Heart left ventricle (tissue), 16 donors: ENCODE measurements around the gene MEAK7. TPM values are rescaled to one million over a fixed set of nuclear protein-coding genes. Genes with fewer than 3 reads are reported as not detected.

Source experiments
- ATAC-seq, 4 donors: fragments of 200-7000 bp; cut with Tn5 transposase; one replicate each; pipeline ENCODE4 v1.9.1; 2020 to 2022; ENCODE audit warnings: moderate library complexity in 4 of 4, mild to moderate bottlenecking in 3 of 4, moderate number of reproducible peaks in 1 of 4
- DNase-seq, 5 donors: peaks; one replicate each; pipeline ENCODE4 v3.0.0-alpha.2; 2020
- H3K27ac ChIP-seq, 12 donors: fragments of 200-600 bp; sonication (generic) in 4 of 12; one replicate each; pipeline versions ENCODE4 v1.5.0 to v1.8.0; 2016 to 2022; ENCODE audit warnings: mild to moderate bottlenecking in 2 of 12
- H3K27me3 ChIP-seq, 9 donors: fragments of 200-600 bp; sonication (generic) in 2 of 9; one replicate each; pipeline versions ENCODE4 v1.5.1 to v1.8.0; 2016 to 2022; ENCODE audit warnings: mild to moderate bottlenecking in 3 of 9
- H3K36me3 ChIP-seq, 9 donors: fragments of 200-600 bp; sonication (generic) in 2 of 9; one replicate each; pipeline versions ENCODE4 v1.5.0 to v1.8.0; 2018 to 2022; ENCODE audit warnings: mild to moderate bottlenecking in 2 of 9
- H3K4me1 ChIP-seq, 12 donors: fragments of 200-600 bp; sonication (generic) in 4 of 12; one replicate each; pipeline versions ENCODE4 v1.5.0 to v1.8.0; 2016 to 2022; ENCODE audit warnings: mild to moderate bottlenecking in 3 of 12
- H3K4me3 ChIP-seq, 12 donors: fragments of 200-600 bp; sonication (generic) in 4 of 12; one replicate each; pipeline versions ENCODE4 v1.5.0 to v1.8.0; 2017 to 2022; ENCODE audit warnings: mild to moderate bottlenecking in 9 of 12, moderate library complexity in 4 of 12
- H3K9me3 ChIP-seq, 12 donors: fragments of 200-600 bp; sonication (generic) in 4 of 12; one replicate each; pipeline versions ENCODE4 v1.5.0 to v1.8.0; 2016 to 2022; ENCODE audit warnings: mild to moderate bottlenecking in 1 of 12
- POLR2A ChIP-seq, 2 donors: fragments of 450-650 bp; IDR thresholded peaks; one replicate each; pipeline ENCODE4 v1.6.1; 2017; ENCODE audit warnings: antibody characterized with exemption in 2 of 2, mild to moderate bottlenecking in 2 of 2, moderate library complexity in 2 of 2
- WGBS, 4 donors: extraction: QIAGEN DNeasy Blood & Tissue Kit in 2 of 4; methylation state at CpG; one replicate each; pipeline versions ENCODE4 v1.1.5 to v1.1.7; 2013 to 2018; 5-methylcytosine and 5-hydroxymethylcytosine counted together
- intact Hi-C, 10 donors: fragments of 100-400 bp; cut with DNase I; formaldehyde crosslinking; loops; one replicate each; pipeline versions ENCODE4 v1.11.1 to v1.14.2; 2022
- polyA plus RNA-seq, 2 donors: library from polyadenylated mRNA; stranded (reverse); fragments of 200-250 nt; gene quantifications; one replicate each; pipeline ENCODE4 v1.2.3, GENCODE V29; 2013
- total RNA-seq, 9 donors: library from RNA; depleted of rRNA in 2 of 9; stranded (reverse); fragments of >200 nt in 2 of 9; fragmentation: NEBNext Ultra II Directional in 3 of 9; extraction: Animal tissue kit (Norgen Biotek cat#: 25700) in 3 of 9; gene quantifications; one replicate each; pipeline versions ENCODE4 v1.1.0 to v1.2.4, GENCODE V29; 2016 to 2023
- TF ChIP-seq, protein P1 (sequence below), 12 donors: fragments of 200-600 bp; sonication (generic) in 4 of 12; IDR thresholded peaks; one replicate each; pipeline versions ENCODE4 v1.5.0 to v1.8.0; 2018 to 2022; ENCODE audit warnings: antibody characterized with exemption in 12 of 12, mild to moderate bottlenecking in 5 of 12
- donor health status: ischemic (EF 13 %, LVEDD 7.1; RV severe dilation, severe dysfunction).
- donor health status: healthy with polysubstance abuse.
- donor health status: DM: no; HTN: yes; CAD: no.
- donor health status: DM: no; HTN: no; CAD: no.
- donor health status: ischemic (EF 25% LVEDD 6.9; RV normal size, moderate dysfunction).
- donor health status: ischemic (EF 25% LVEDD 5.7; RV mildly dilated, moderate dysfunction).
- donor health status: healthy.
- donor health status: DM: yes; HTN: yes; CAD: no.
- donor health status: ischemic (EF 35%, LVEDD 5.7; RV mildly dilated, moderate dysfunction).
- donor health status: nonischemic (EF 11% LVEDD 7.7; RV severe dilation, severe dysfunction).
- donor health status: DM: yes; HTN: yes; CAD: no.
- donor health status: PGD.
- donor health status: ischemic (EF 29% LVEDD 5.4; RV normal size, mild dysfunction).
- donor health status: nonischemic (EF 23%, LVEDD 6.1; RV moderate dilation, normal function).

Gene MEAK7
- total and polyA plus RNA-seq, 11 donors, result 2.2 to 13.2 (median 5.1) TPM

DNA sequence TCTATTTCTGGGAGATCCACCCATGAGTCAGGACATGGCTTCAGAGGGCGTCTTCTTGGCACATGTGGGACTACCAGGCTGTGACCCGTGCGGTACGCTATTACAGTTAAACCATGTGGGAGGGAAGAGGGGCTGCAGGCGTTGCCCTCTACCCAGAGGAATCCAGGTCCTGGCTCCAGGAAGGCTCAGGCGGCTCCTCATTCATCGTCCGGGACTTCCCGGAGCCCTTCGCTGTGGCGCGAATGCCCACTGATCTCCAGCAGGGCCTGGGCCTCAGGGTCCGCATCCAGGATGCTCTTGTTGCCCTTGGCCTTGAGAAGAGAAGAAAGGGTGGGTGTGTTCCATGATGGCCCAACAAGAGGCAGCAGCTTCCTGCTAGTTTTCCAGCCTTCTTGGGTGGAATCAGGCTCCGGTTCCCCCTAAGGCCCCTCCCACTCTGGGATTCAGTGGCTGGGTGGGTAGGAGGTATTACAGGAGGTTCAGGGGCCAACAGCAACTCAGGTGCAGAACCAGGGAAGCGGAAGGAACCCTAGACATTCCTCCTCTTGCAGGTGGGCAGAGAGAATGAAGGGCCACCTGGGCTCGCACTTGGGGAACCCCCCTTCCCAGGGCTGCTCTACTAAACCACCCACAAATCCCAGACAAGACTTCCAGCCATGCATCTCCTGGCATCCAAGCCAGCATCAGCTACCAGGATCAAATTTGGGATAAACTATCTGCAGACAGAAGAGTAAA, 24.6 kb downstream of the MEAK7 start:
- Histone ChIP-seq H3K9me3 (no peaks in the 10 kb centered on the region), H3K27ac (no peak overlapping the region), H3K27me3 (no peaks in the 10 kb centered on the region), H3K4me1 (peaks cover 0 to 8% (median 0%) of the 10 kb centered on the region in 12 donors), H3K36me3 (peaks cover 0 to 55% (median 24%) of the 10 kb centered on the region in 9 donors), H3K4me3 (no peak overlapping the region)
- 91 to 97% (median 95%) methylated on average over 7 to 16 of the region's 16 CpGs for WGBS, 4 donors
- ATAC-seq (no peak), DNase-seq (peak in 1 of 5 donors; percentile 7)
- no peak for TF ChIP-seq POLR2A (IDR thresholded peaks at IDR 0.05)
- TF ChIP-seq, protein P1, sequence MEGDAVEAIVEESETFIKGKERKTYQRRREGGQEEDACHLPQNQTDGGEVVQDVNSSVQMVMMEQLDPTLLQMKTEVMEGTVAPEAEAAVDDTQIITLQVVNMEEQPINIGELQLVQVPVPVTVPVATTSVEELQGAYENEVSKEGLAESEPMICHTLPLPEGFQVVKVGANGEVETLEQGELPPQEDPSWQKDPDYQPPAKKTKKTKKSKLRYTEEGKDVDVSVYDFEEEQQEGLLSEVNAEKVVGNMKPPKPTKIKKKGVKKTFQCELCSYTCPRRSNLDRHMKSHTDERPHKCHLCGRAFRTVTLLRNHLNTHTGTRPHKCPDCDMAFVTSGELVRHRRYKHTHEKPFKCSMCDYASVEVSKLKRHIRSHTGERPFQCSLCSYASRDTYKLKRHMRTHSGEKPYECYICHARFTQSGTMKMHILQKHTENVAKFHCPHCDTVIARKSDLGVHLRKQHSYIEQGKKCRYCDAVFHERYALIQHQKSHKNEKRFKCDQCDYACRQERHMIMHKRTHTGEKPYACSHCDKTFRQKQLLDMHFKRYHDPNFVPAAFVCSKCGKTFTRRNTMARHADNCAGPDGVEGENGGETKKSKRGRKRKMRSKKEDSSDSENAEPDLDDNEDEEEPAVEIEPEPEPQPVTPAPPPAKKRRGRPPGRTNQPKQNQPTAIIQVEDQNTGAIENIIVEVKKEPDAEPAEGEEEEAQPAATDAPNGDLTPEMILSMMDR (IDR thresholded peaks at IDR 0.05), result no peak
- intact Hi-C loops, result loop anchor here in 9 of 10 donors (5.0 to 10.0 kb wide), 9 partner anchors 285 to 655 kb away; partner anchors contain the start of genes NECAB2 (in 3 of the 9), OSGIN1 (in 2 of the 9), TAF1C (in 2 of the 9) and ADAD2 (in 1 of the 9)

DNA sequence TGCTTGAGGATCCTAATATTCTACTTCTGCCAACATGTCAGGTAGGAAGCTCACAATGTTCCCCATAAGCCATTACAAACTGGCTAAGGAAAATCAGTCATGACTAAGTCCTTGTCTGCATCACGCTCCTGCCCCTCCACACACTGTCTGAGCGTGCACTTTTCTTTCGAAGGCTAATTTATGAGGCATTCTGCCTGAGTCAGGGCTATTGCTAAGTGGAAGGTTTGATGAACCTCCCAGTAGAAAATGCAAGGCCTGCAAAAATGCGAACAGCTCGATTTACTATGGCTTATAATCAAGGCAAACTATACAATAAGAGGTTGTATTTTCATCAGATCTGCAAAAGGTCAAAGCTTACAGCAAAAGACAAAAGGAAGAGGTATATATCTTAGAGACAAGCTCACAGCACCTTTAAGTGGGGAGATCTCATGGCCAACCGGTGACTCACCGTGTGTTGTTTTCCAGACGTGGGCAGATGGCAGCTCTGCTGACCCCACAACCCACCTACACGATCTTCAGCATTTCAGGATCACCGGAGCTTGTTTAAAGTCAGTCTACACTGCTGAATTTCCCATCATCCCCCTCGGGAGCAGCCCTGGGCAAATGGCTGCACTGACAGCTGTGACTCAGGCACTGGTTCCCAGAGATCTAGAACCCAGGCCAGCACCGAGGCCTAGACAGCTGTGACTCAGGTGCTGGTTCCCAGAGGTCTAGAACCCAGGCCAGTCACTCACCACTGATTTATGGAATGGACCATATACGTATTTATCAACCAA, 26.1 kb downstream of the MEAK7 start:
- no peak overlapping the region for H3K4me3 ChIP-seq
- no peak overlapping the region for H3K27ac ChIP-seq
- 90 to 94% (median 92%) methylated on average over 13 of the region's 13 CpGs for WGBS, 4 donors
- H3K27me3 ChIP-seq, result no peaks in the 10 kb centered on the region
- DNase-seq, result peak in 1 of 5 donors; percentile 8
- no peaks in the 10 kb centered on the region for H3K9me3 ChIP-seq
- no peak for TF ChIP-seq POLR2A (IDR thresholded peaks at IDR 0.05)
- TF ChIP-seq, protein P1 (IDR thresholded peaks at IDR 0.05), result no peak
- no peak for ATAC-seq
- no peaks in the 10 kb centered on the region for H3K4me1 ChIP-seq
- intact Hi-C loops, result no loop called here
- H3K36me3 ChIP-seq, result peaks cover 0 to 48% (median 24%) of the 10 kb centered on the region in 9 donors

DNA sequence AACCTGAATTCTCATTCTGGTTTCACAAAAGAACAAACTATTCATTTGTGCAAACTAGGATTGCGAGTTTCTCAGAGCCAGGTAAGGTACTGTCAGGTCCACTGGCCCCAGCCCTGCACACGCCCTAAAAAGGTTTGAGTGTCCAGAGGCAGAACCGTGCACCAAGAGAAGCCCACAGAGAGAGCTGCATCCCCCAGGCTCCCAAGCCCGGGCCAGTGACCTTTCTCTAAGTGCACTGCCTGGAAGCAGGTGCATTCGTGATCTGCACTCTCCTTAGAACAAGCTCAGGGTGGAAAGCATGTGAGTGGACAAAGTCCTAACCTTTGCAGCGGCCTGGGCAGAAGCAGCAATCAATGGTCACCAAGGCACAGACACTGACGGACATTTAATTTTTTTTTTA, 26.8 kb downstream of the MEAK7 start:
- H3K27ac ChIP-seq, result no peak overlapping the region
- 76 to 87% (median 83%) methylated on average over 7 of the region's 7 CpGs for WGBS, 4 donors
- H3K27me3 ChIP-seq, result no peaks in the 10 kb centered on the region
- no peaks in the 10 kb centered on the region for H3K9me3 ChIP-seq
- TF ChIP-seq POLR2A (IDR thresholded peaks at IDR 0.05), result no peak
- TF ChIP-seq, protein P1 (IDR thresholded peaks at IDR 0.05), result no peak
- no peak for ATAC-seq
- H3K4me1 ChIP-seq, result no peaks in the 10 kb centered on the region
- peak in 1 of 5 donors; percentile 8 for DNase-seq
- H3K36me3 ChIP-seq, result peaks cover 0 to 42% (median 19%) of the 10 kb centered on the region in 9 donors
- intact Hi-C loops, result no loop called here
- no peak overlapping the region for H3K4me3 ChIP-seq

DNA sequence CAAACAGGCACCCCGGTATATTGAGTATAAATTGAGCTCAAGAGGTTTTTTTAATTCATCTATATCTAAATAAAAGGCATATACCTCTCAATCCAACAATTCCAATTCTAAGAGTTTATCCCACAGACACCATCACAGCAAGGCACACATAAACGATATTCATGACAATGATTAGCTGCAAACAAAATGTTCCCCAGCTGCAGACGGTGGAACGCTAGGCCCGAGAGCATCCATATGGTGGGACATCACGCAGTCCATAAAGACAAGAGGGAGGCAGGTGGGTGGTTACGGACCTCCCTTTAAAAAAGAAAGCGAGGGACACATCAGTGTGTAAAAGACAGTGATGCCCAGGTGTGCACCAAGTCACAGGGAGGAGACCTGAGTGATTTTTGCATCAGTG, 28.1 kb downstream of the MEAK7 start:
- DNase-seq (peak in 1 of 5 donors; percentile 7), ATAC-seq (no peak)
- no peak overlapping the region for H3K27ac ChIP-seq
- H3K4me1 ChIP-seq, result no peaks in the 10 kb centered on the region
- no peak for TF ChIP-seq POLR2A (IDR thresholded peaks at IDR 0.05)
- TF ChIP-seq, protein P1 (IDR thresholded peaks at IDR 0.05), result no peak
- intact Hi-C loops, result no loop called here
- no peak overlapping the region for H3K4me3 ChIP-seq
- peaks cover 0 to 34% (median 19%) of the 10 kb centered on the region in 9 donors for H3K36me3 ChIP-seq
- H3K27me3 ChIP-seq, result no peaks in the 10 kb centered on the region
- no peaks in the 10 kb centered on the region for H3K9me3 ChIP-seq
- WGBS, 4 donors, result 90 to 99% (median 97%) methylated on average over 8 of the region's 8 CpGs
